Ovary (tissue), 9 donors: ENCODE results near the gene PATJ. TPM values are rescaled to one million over a fixed set of nuclear protein-coding genes. Genes with fewer than 3 reads are reported as not detected.
"Not testable (repeated sequence)": the region's sequence is repeated elsewhere in the genome, so short reads cannot be mapped to it uniquely, and the experiment has no call there.

Source experiments
- DNase-seq, 5 donors: peaks; one replicate each; pipeline ENCODE4 v3.0.0-alpha.2; 2019 to 2020
- H3K27ac ChIP-seq, 2 donors: fragments of 200-600 bp; one replicate each; pipeline versions ENCODE4 v1.5.1 to v1.8.0; 2019 to 2022
- H3K27me3 ChIP-seq: fragments of 200-600 bp; one replicate; pipeline ENCODE4 v1.8.0; 2022
- H3K36me3 ChIP-seq: fragments of 200-600 bp; sonication (generic); one replicate; pipeline ENCODE4 v1.5.1; 2019
- H3K4me1 ChIP-seq: one replicate; pipeline ENCODE4 v1.8.1; 2013; ENCODE audit warnings: mild to moderate bottlenecking, moderate library complexity; ENCODE audit not compliant: insufficient read depth
- H3K4me3 ChIP-seq: fragments of 200-600 bp; sonication (generic); one replicate; pipeline ENCODE4 v1.5.1; 2017
- H3K9me3 ChIP-seq, 2 donors: fragments of 200-600 bp in 1 of 2; sonication (generic) in 1 of 2; one replicate each; pipeline versions ENCODE4 v1.5.1 to v1.8.1; 2013 to 2019; ENCODE audit warnings: mild to moderate bottlenecking in 1 of 2, moderate library complexity in 1 of 2
- EP300 ChIP-seq: sonication (generic); formaldehyde crosslinking; IDR thresholded peaks from one replicate; pipeline ENCODE4 v1.6.1; 2017; ENCODE audit warnings: antibody characterized with exemption
- POLR2A ChIP-seq: fragments of 450-650 bp; IDR thresholded peaks from one replicate; pipeline ENCODE4 v1.6.1; 2017; ENCODE audit warnings: antibody characterized with exemption, mild to moderate bottlenecking, moderate library complexity
- WGBS, 3 donors: extraction: QIAGEN DNeasy Blood & Tissue Kit in 1 of 3; methylation state at CpG; one replicate each; pipeline versions ENCODE4 v1.1.5 to v1.1.7; 2013 to 2017; 5-methylcytosine and 5-hydroxymethylcytosine counted together
- intact Hi-C, 4 donors: fragments of 100-400 bp; cut with DNase I; formaldehyde crosslinking; loops; one replicate each; pipeline versions ENCODE4 v1.11.0 to v1.15.1; 2022 to 2023
- polyA plus RNA-seq, 2 donors: library from polyadenylated mRNA; stranded (reverse); fragments of 200-250 nt in 1 of 2; fragments of 350-450 nt in 1 of 2; fragmentation: Illumina TruSeq in 1 of 2; extraction: RNeasy Lipid Tissue Mini Kit (QIAGEN cat#74804) in 1 of 2; gene quantifications; one replicate each; pipeline ENCODE4 v1.2.3, GENCODE V29; 2013 to 2014
- total RNA-seq, 7 donors: library from RNA; depleted of rRNA in 2 of 7; stranded (reverse); fragments of >200 nt in 2 of 7; fragmentation: NEBNext Ultra II Directional in 3 of 7; extraction: Animal tissue kit (Norgen Biotek cat#: 25700) in 3 of 7; gene quantifications; one replicate each; pipeline versions ENCODE4 v1.1.0 to v1.2.4, GENCODE V29; 2016 to 2023
- TF ChIP-seq, protein P1 (sequence below), 3 donors: fragments of 450-650 bp in 2 of 3; fragments of 200-600 bp in 1 of 3; IDR thresholded peaks; one replicate each; pipeline versions ENCODE4 v1.5.1 to v1.8.0; 2016 to 2022; ENCODE audit warnings: antibody characterized with exemption in 3 of 3, mild to moderate bottlenecking in 1 of 3
- donor health status: DM: no; HTN: no; CAD: no; lungs with moderate emphysema.
- donor health status: DM: no; HTN: no; CAD: no.
- donor health status: Bipolar disorder and iron deficiency.
- donor health status: DM: yes; HTN: yes; CAD: no.
- donor health status: DM: no; HTN: no; CAD: no.
- donor health status: DM: yes; HTN: yes; CAD: no.

The PATJ gene
- total and polyA plus RNA-seq, 9 donors, result 7.6 to 60.1 (median 25.5) TPM

DNA sequence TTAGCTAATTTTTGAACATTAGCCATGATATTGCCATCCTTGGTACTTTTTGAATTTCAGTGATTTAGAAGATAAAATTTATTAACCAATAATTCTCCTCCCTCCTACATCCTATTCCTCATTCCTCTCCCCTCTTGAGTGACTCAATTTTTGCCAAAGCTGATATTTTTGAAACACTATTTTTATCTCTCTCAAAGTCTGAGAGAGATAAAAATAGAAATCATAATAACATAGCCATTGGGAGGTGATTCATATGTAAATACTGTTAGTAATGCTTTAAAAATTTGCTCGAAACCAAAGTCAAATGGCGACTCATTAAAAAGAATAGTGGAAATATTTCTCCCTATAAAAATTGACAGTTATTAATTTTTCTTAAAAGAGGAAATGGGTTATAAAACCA lies 97.4 kb downstream of the PATJ start:
- no peaks in the 10 kb centered on the region for H3K9me3 ChIP-seq
- TF ChIP-seq, protein P1, sequence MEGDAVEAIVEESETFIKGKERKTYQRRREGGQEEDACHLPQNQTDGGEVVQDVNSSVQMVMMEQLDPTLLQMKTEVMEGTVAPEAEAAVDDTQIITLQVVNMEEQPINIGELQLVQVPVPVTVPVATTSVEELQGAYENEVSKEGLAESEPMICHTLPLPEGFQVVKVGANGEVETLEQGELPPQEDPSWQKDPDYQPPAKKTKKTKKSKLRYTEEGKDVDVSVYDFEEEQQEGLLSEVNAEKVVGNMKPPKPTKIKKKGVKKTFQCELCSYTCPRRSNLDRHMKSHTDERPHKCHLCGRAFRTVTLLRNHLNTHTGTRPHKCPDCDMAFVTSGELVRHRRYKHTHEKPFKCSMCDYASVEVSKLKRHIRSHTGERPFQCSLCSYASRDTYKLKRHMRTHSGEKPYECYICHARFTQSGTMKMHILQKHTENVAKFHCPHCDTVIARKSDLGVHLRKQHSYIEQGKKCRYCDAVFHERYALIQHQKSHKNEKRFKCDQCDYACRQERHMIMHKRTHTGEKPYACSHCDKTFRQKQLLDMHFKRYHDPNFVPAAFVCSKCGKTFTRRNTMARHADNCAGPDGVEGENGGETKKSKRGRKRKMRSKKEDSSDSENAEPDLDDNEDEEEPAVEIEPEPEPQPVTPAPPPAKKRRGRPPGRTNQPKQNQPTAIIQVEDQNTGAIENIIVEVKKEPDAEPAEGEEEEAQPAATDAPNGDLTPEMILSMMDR (IDR thresholded peaks at IDR 0.05), result no peak
- TF ChIP-seq POLR2A (no peak), EP300 (no peak)
- intact Hi-C loops, result loop anchor here in 1 of 4 donors (10.0 kb wide), 1 partner anchor 375 kb away; no protein-coding TSS in a partner anchor
- H3K4me3 ChIP-seq, result no peak overlapping the region
- H3K4me1 ChIP-seq, result no peaks in the 10 kb centered on the region
- WGBS, 3 donors, result 11 to 13% (median 11%) methylated on average over 2 of the region's 2 CpGs
- H3K27me3 ChIP-seq, result no peaks in the 10 kb centered on the region
- DNase-seq, result no peak
- no peaks in the 10 kb centered on the region for H3K36me3 ChIP-seq
- H3K27ac ChIP-seq, result no peak overlapping the region

DNA sequence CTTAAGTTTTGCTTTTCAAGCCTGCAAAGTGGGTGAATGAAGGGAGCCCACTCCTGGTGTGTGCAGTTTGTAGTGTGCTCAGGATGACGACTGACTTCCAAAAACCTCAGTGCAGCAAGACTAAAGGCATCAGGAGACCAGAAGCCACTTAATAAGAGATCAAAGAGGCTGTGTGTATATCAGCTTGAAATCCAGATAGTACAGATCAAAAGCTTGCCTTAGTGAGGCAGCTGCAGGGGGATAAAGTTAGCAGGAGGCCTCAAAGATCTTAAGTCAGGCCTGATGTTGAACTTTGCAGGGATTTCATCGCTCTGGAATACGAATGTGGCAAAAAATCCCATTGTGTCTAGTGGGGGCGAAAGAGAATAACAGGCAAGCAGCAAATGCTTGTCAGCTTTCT lies 99.8 kb downstream of the PATJ start:
- H3K36me3 ChIP-seq, result no peaks in the 10 kb centered on the region
- TF ChIP-seq POLR2A, result no peak
- TF ChIP-seq, protein P1 (IDR thresholded peaks at IDR 0.05), result no peak
- TF ChIP-seq EP300, result no peak
- no peaks in the 10 kb centered on the region for H3K9me3 ChIP-seq
- 88 to 92% (median 91%) methylated on average over 4 of the region's 4 CpGs for WGBS, 3 donors
- H3K27me3 ChIP-seq, result no peaks in the 10 kb centered on the region
- H3K27ac ChIP-seq, result no peak overlapping the region
- no peak overlapping the region for H3K4me3 ChIP-seq
- intact Hi-C loops, result loop anchor here in 1 of 4 donors (10.0 kb wide), 1 partner anchor 377 kb away; no protein-coding TSS in a partner anchor
- no peak for DNase-seq
- no peaks in the 10 kb centered on the region for H3K4me1 ChIP-seq

DNA sequence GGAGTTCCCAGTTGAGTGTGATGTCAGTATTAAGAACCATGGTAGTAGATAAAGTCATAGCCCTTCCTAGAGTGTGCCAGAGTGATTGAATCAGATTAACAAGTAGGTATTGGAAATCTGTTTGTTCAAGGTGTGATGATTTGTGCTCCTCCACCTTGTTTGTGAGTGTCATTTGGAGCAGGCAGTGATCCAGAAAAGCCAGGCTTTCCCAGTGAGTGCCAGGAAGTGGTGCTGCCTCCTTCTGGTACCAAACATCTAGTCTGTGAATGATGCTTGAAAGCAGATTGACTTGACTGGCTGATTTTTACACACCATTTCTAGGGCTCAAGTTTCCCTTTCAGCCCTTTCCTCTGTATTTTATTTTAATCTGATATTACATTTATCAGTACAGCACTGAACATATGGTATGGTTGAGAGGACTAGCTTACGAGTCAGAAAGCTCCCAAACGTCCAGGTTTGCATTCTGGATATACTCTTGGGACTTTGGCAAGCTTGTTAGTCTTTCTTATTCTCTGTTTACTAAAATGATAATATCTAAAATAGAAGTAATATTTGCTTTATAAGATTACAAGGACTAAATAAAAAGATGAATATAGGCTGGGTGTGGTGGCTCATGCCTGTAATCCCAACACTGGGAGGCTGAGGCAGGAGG lies 100.7 kb downstream of the PATJ start:
- H3K4me3 ChIP-seq, result no peak overlapping the region
- intact Hi-C loops, result loop anchor here in 1 of 4 donors (10.0 kb wide), 1 partner anchor 378 kb away; no protein-coding TSS in a partner anchor
- H3K27me3 ChIP-seq, result no peaks in the 10 kb centered on the region
- H3K36me3 ChIP-seq, result no peaks in the 10 kb centered on the region
- H3K4me1 ChIP-seq, result no peaks in the 10 kb centered on the region
- TF ChIP-seq POLR2A (no peak), EP300 (no peak)
- TF ChIP-seq, protein P1 (IDR thresholded peaks at IDR 0.05), result no peak
- no peak for DNase-seq
- H3K9me3 ChIP-seq, result no peaks in the 10 kb centered on the region
- no peak overlapping the region for H3K27ac ChIP-seq
- WGBS, 3 donors, result 79 to 85% (median 82%) methylated on average over 2 of the region's 2 CpGs

DNA sequence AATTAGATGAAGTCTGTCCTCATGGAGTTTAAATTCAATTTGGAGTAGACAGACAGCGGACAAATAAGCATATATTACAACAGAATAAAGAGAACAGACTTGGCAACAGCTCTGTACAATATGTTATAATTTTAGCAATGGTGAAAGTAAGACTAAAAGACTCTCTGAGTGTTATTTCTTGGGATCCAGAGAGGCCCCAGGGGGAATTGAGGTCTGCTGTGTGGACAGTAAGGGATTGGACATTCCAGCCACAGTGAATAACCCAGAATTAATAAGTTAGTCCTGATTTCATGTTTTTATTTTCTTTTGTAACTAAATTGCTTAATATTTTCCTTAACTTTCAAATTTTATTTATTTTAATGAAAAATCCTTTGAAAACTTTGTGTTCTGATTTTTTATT lies 101.7 kb downstream of the PATJ start:
- no peak for DNase-seq
- Histone ChIP-seq H3K36me3 (no peaks in the 10 kb centered on the region), H3K4me1 (no peaks in the 10 kb centered on the region), H3K27ac (no peak overlapping the region), H3K9me3 (no peaks in the 10 kb centered on the region), H3K27me3 (no peaks in the 10 kb centered on the region), H3K4me3 (no peak overlapping the region)
- TF ChIP-seq EP300 (no peak), POLR2A (no peak)
- TF ChIP-seq, protein P1 (IDR thresholded peaks at IDR 0.05), result no peak
- intact Hi-C loops, result loop anchor here in 1 of 4 donors (10.0 kb wide), 1 partner anchor 379 kb away; no protein-coding TSS in a partner anchor
- 98 to 99% (median 98%) methylated on average over 1 of the region's 1 CpG for WGBS, 3 donors

DNA sequence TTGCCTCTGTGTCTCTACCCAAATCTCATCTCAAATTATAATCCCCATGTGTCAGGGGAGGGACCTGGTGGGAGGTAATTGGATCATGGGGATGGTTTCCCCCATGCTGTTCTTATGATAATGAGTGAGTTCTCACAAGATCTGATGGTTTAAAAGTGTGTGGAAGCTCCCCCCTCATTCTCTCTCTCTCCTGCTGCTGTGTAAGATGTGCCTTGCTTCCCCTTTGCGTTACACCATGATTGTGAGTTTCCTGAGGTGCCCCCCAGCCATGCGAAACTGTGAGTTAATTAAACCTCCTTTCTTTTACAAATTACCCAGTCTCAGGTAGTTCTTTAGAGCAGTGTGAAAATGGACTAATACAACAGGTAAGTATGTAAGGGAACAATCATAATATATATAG lies 102.4 kb downstream of the PATJ start:
- H3K9me3 ChIP-seq, H3K27ac ChIP-seq, H3K4me3 ChIP-seq, H3K4me1 ChIP-seq, H3K36me3 ChIP-seq, H3K27me3 ChIP-seq, DNase-seq: not testable (repeated sequence)
- 88 to 98% (median 94%) methylated on average over 2 of the region's 2 CpGs for WGBS, 3 donors
- intact Hi-C loops, result loop anchor here in 1 of 4 donors (5.0 to 10.0 kb wide), 2 partner anchors 380 to 792 kb away; no protein-coding TSS in a partner anchor
